LNCaP clone FGC (cell line): ENCODE data around the gene COQ8A.

ENCODE experiments used
- DNase-seq: peaks from one replicate; pipeline ENCODE4 v3.0.0-alpha.2; 2011; ENCODE audit warnings: low read depth
- H3K4me3 ChIP-seq: 2 replicates; pipeline ENCODE4 v1.5.1; 2011; ENCODE audit warnings: mild to moderate bottlenecking, low read depth, low read length, control low read depth
- CTCF ChIP-seq: IDR thresholded peaks from 2 replicates; pipeline ENCODE4 v1.5.1; 2012; ENCODE audit warnings: mild to moderate bottlenecking; ENCODE audit not compliant: control insufficient read depth, insufficient read depth; ENCODE audit errors: extremely low read depth

COQ8A gene

GRCh38 chr1:226908419-226908818 lies 31.7 kb upstream of the COQ8A start:
- no peak overlapping the region for H3K4me3 ChIP-seq
- DNase-seq = no peak
- TF ChIP-seq CTCF = no peak

GRCh38 chr1:226908913-226909312 lies 31.2 kb upstream of the COQ8A start:
- no peak for DNase-seq
- H3K4me3 ChIP-seq = no peak overlapping the region
- TF ChIP-seq CTCF = no peak

GRCh38 chr1:226912587-226913176 lies 27.4 kb upstream of the COQ8A start:
- no peak overlapping the region for H3K4me3 ChIP-seq
- TF ChIP-seq CTCF = peak; percentile 25; the same call in 1 of the 2 replicates
- no peak for DNase-seq

- DNase-seq = no peak
- no peak overlapping the region for H3K4me3 ChIP-seq
- TF ChIP-seq CTCF = no peak
Observed at GRCh38 chr1:226915672-226915995, 24.5 kb upstream of the COQ8A start.

- DNase-seq = no peak
- TF ChIP-seq CTCF = no peak
- H3K4me3 ChIP-seq = no peak overlapping the region
Observed at GRCh38 chr1:226916497-226916896, 23.6 kb upstream of the COQ8A start.

- H3K4me3 ChIP-seq = no peak overlapping the region
- no peak for TF ChIP-seq CTCF
- DNase-seq = no peak
Observed at GRCh38 chr1:226919587-226919986, 20.5 kb upstream of the COQ8A start.

GRCh38 chr1:226919995-226920394 lies 20.1 kb upstream of the COQ8A start:
- TF ChIP-seq CTCF = no peak
- DNase-seq = no peak
- no peak overlapping the region for H3K4me3 ChIP-seq
